ENCODE results near the gene AGMO.

The AGMO gene

DNA sequence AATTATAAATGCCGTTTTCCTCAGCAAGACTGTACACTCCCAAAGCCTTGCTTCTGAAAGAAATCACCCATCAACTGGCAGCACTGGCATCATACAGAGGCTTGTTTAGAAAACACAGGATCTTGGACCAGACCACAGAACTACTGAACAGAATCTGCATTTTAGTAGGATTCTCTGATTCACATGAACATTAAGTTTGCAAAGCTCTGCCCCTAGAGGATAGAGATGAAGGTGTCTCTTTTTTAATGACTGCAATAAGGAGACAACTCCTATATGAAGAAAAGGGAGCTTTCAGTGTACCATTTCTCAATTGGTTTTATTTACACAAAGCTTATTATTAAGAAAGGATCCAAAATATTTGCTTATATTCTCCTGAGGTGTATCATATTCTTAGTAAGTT lies 172.7 kb downstream of the AGMO start:
- no peak for DNase-seq

DNA sequence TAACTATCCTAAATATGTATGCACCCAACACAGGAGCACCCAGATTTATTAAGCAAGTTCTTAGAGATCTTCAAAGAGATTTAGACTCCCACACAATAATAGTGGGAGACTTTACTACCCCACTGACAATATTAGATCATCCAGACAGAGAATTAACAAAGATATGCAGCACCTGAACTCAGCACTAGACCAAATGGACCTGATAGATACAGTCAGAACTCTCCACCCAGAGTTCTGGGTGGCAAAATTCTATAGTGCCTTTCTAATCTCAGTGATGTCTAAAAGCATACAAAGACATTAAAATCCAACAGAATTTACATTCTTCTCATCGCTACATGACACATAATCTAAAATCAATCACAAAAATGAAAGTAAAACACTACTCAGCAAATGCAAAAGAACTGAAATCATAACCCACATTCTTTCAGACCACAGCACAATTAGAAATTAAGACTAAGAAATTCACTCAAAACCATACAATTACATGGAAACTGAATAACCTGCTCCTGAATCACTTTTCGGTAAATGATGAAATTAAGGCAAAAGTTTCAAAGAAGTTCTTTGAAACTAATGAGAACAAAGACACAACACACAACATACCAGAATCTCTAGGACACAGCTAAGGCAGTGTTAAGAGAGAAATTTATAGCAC lies 183.2 kb downstream of the AGMO start:
- DNase-seq, result no peak

DNA sequence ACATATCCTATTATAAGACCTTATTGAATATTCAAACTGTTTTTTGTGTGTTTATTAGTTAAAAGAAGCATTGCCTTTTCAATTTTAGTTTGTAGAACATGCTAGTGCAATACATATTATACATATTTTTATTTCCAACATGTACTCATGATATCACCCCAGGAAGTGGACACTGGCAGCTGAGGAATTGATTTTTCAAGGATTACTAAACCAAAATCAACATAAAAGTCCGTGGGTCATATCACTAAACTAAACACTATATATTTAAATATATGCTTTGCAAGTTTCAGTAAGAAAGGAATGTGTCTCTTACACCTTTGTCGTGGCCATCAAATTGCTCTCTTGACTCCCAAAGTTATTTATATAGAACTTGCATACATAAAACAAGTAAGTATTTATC lies 185.2 kb downstream of the AGMO start:
- DNase-seq, result no peak

- no peak for DNase-seq
Measured at GRCh38 chr7:15370441-15370840, 191.4 kb downstream of the AGMO start.

DNA sequence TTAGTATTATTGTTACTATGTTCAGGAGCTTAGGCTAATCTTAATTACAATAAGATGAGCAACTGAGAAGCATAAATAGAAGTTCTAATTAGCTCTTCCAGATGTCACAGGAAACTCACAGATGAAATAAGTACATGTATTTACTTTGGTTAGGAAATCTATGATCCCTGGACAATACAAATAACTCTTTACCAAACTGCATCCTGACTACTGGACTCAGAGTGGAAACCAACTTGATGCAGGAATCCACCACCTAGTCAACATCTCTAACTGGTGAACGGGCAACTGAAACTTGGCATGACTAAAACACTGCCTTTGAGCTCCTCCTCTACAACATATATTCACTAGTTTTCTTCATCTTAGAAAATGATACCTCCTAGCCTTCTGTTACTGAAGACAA lies 193.2 kb downstream of the AGMO start:
- DNase-seq, result no peak

- DNase-seq, result no peak
Measured at GRCh38 chr7:15367897-15368296, 193.9 kb downstream of the AGMO start.

GRCh38 chr7:15358112-15358511 lies 203.7 kb downstream of the AGMO start:
- DNase-seq, result no peak

DNA sequence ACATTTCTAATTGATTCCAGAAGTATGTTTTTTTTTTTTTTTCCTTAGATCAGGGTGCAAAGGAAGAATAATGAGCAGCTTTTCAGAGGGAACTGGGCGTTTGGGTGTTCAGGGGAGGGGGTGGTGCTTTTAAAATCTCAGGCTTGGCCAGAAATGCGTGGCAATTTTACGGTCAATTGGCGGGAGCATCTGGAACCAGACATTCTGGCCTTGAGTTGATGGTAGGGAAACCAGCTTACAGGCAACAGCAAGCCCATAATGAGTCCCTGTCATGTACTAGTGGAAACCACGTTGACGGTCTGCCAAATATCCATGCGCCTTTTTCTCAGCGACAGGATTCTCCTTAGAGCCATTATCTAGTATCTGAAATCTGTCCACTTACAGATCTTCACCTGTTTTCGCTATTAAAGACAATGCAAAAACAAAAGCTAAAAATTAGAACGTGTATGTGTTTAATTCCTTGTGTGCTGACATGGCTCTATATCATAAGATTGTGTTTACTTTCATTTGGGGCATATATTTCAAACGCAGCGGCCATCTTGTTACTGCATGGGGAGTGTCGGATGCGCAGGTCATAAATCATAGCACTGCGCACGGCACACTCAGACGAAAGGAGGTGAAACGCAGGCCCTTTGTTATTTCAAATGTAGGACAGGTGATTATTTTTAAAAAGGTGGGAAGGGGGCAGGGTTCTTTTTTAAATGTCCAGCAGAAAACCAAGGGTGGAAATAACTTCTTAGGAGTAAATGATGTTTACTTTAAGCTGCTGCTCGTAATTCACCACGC lies 209.2 kb downstream of the AGMO start:
- no peak for DNase-seq

DNA sequence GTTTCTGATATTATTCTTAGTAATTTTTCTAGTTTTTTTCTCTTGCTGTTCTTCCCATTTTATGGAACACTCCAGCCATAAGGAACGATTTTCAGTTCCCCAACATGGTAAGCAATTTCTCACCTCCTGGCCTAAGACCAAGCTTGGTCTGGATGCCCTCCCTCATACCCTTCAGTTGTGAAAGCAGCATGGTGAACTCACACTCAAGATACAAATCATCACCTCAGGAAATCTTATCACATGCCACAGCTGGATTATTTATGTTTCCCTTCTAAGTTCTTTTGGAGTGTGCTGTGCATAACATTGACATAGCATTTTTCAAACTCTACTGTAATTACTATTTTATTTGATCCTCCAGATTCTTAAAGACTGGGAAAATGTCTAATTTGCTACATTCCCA lies 216.6 kb downstream of the AGMO start:
- DNase-seq, result no peak

DNA sequence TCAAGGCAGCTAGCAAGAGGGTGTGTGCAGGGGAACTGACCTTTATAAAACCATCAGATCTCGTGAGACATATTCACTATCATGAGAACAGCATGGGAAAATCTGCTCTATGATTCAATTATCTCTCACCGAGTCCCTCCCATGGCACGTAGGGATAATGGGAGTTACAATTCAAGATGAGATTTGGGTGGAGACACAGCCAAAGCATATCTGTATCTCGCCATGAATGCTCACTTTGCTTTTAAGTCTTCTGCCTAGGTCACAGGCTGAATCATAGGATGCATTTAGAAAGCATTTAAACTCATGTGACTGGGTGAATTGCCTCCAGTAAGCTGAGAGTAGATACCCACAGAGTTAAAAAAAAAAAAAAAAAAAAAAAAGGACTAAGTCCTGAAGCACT lies 220.0 kb downstream of the AGMO start:
- DNase-seq, result no peak

DNA sequence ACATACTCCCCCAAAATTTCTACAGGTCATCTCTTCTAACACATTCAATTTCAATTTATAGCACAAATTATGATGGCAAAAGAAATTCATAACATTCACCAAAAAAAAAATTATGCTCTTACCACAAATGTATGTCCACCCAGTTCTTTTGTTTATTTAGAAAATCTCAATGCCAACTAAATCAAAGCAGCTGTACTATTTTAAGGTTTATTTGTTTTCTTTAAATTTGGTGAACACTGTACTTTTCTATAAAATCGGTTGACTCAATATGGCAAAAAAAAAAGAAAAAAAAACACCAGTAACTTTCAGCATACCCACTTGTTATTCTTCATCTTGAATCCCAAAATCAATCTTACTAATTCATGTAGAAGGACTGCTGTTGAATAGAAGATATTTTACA lies 225.7 kb downstream of the AGMO start:
- DNase-seq, result no peak

GRCh38 chr7:15335390-15335789 lies 226.4 kb downstream of the AGMO start:
- no peak for DNase-seq

DNA sequence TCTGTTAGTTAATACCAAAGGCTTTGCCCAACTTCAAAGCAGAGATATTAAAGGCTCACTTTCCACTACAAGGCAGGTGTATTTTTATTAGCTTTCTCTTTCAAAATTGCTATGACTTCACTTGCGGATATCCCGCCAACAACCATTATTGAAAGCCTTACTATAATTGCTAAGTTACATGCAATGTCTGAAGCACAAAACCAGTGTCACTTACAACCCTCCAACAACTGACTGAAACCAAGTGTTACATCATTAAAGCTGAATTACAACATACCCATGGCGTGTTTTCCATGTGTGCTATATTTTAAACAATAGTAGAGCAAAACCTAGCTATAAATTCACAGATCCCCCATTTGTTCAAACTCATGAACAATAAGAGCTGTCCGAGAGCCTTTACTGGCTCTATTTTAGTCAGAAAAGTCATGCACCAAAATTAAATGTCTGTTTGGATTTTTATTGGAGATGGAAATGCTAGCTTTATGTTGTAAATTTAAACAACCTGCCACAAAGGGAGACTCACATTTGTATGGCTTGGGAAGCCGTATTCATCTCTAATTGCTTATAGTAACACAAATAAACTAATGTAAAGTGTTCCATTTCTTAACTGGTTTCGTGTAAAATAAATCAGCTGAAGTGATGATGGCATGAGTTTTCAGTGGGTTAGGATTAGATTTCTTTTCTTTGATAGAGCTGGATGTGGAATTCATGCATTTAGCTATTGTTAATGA lies 227.1 kb downstream of the AGMO start:
- no peak for DNase-seq

- DNase-seq, result peak; percentile 15
Measured at GRCh38 chr7:15332956-15333355, 228.9 kb downstream of the AGMO start.

GRCh38 chr7:15330943-15331342 lies 230.9 kb downstream of the AGMO start:
- DNase-seq, result no peak

GRCh38 chr7:15327001-15327400 lies 234.8 kb downstream of the AGMO start:
- DNase-seq, result no peak

GRCh38 chr7:15326044-15326644 lies 235.7 kb downstream of the AGMO start:
- DNase-seq, result peak; percentile 52

- DNase-seq, result no peak
Measured at GRCh38 chr7:15323550-15323949, 238.3 kb downstream of the AGMO start.

DNA sequence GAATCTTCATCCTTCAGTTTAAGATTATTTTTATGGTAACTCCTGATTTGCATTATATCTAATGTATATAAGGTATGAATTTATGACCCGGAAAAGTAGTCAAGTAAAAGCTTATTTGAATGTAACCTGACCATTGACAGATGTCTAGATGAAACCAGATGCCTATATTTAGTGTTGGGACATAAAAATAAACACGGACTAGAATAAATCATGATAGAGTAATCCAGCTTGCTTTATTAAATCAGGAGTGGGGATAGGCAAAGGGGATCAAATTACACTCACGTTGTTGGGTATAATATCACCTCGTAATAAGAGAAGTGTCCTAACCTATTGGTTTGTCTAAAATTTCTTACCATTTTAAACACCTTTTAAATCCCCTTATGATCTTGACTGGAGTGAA lies 244.6 kb downstream of the AGMO start:
- DNase-seq, result no peak

- no peak for DNase-seq
Measured at GRCh38 chr7:15315678-15316077, 246.1 kb downstream of the AGMO start.

DNA sequence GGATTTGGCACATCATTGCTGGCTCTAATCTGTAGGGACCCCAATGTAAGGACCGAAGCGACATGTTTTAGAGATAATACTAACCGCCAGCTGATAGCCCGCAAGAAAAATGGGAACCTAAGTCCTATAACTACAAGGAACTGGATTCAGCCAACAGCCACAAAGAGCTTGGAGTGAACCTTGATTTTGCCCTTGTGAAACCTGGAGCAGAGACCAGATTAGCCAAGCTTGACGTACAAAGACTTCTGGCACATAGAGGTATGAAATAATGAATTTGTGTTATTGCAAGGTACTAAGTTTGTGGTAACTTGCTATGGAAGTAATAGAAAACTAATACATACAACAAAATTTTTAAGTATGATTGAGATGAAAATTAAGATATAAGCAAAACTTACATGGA lies 246.9 kb downstream of the AGMO start:
- DNase-seq, result no peak

DNA sequence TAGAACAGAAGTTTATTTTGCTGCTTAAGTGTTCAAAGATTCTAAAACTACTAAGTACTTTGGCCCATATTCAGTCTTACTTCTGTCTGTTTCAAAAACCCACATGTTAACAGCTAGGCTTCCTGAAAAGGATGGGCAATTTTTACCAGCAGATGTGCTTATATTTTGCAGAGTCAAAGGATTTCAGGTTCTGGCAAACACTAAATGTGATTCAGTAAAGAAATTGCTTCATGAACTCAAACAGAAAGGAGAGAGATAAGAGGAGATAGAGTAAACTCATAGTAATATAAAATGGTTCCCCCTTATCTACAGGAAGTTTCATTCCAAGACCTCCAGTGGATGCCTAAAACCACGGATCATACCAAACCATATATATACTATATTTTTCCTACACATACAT lies 248.5 kb downstream of the AGMO start:
- no peak for DNase-seq

GRCh38 chr7:15309872-15310271 lies 251.9 kb downstream of the AGMO start:
- no peak for DNase-seq

DNA sequence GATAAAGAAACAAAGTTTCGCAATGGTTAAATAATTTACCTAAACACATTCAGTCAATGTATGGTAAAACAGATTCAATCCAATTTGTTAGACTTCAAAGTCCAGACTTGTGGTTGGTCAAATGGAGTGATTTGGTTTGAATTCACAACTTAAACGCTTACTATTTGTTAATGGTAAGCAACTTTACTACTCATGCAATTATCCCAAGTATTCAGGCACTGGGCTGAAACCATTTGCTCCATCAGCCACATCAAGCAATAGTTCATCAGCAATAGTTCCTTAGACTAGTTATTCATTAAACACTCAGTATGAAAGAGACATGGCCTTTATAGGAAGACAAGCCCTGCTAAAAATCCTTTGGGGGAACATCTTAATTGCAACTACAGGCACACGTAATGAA lies 253.0 kb downstream of the AGMO start:
- DNase-seq, result no peak
